Left forelimb (tissue), 1 donor: Measurements from ENCODE around the gene KIF1A.
A peak's percentile ranks its signal among the peaks of the same experiment; 100 is the strongest.

Source experiments
- DNase-seq: peaks from one replicate; pipeline ENCODE4 v3.0.0-alpha.2; 2018; ENCODE audit warnings: low spot score

The KIF1A gene

DNA sequence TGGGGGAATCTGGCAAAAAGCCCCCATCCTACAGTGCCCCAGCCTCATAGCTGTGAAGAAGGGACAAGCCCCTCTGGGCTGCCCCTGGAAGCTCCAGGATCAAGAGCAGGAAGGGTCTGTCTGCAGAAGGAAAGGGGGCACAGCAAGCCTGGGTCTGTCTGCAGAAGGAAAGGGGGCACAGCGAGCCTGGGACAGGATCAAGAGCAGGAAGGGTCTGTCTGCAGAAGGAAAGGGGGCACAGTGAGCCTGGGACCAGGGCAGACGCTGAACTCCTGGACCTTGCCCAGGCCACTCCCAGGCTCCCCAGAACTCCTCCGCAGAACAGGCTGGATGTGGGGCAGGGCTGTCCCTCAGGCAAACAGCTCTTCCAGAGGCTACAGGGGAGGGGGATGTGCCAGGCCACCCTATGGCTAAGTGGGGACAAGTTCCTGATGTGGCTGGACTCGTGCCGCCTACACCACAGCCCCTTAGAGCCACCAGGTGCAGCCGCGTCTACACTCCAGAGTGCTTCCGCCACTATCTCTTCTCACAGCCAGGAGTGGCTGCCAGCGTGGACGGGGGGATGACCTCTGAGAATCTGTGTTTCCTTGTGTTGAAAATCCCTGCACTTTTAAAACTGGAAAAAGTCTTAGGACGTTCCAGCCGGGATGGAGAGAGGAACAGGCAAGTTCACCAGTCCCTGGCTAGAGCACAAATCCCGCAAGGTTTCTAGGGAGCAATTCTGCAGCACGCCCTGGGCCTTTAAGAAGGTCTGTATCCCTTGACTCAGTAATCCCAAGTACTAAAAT, 20.8 kb downstream of the KIF1A start:
- DNase-seq, result peak; percentile 64

DNA sequence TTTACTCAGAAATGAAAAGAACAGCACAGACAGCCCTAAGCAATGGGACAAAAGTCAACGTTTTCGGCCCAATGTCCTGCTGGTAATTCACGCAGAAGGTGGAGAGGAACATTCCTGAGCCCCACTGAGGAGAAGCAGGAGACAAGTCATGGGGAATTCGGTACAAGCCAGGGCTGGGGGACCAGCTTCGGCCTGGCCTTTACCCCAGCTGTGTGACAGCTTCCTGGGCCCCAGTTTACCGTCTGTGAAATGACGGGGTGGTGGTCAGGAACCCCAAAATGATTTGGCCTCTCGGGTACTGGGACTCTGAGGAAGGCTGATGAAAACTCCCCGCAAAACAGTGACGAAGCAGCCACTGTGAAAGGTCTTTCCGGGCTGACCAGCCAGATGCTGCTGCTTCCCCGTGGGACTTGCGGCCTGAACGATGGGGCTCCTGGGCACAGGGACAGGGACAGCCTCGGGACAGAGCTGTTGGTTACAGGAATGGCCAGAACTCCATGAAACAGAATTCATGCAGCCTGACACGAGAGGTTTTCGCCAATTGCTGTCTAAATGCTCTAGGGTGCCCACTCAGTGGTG, 21.6 kb downstream of the KIF1A start:
- peak; percentile 18 for DNase-seq

DNA sequence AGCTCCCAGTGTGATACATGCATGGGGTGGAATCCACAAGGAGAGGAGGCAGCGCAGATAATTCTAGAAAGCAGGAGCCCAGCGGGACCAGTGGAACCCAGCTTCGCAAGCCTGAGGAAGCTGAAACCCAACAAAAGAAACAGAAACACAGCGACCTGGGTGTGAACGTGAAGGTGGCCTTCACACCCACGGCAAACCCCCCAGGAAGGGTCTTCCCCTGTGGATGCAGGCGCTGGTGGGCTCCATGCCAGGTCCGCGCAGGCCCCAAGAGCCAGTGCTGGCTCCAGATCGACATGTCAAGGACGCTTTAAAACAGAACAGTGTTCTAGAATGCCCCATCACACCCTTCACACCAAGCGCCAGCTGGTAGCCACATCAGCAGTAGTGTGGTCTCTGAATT, 22.1 kb downstream of the KIF1A start:
- peak; percentile 38 for DNase-seq

DNA sequence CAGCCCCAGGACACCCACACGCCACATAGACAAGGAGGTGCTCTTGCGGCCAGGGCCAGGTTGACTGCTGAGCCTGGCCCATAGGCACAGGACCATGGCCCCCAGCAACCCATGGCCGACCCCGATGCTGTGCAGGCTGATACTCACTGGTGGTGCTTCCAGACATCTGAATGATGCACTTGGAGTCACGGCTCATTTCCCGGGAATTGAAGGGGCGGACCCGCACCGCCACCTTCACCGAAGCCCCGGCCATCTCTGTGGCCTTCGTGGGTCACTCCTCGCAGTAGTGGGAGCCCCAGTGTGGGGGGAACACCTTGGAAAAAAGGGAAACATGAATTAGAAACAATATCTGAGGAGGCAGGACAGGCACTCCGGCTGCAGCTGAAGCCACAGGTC, 22.5 kb downstream of the KIF1A start:
- no peak for DNase-seq

DNA sequence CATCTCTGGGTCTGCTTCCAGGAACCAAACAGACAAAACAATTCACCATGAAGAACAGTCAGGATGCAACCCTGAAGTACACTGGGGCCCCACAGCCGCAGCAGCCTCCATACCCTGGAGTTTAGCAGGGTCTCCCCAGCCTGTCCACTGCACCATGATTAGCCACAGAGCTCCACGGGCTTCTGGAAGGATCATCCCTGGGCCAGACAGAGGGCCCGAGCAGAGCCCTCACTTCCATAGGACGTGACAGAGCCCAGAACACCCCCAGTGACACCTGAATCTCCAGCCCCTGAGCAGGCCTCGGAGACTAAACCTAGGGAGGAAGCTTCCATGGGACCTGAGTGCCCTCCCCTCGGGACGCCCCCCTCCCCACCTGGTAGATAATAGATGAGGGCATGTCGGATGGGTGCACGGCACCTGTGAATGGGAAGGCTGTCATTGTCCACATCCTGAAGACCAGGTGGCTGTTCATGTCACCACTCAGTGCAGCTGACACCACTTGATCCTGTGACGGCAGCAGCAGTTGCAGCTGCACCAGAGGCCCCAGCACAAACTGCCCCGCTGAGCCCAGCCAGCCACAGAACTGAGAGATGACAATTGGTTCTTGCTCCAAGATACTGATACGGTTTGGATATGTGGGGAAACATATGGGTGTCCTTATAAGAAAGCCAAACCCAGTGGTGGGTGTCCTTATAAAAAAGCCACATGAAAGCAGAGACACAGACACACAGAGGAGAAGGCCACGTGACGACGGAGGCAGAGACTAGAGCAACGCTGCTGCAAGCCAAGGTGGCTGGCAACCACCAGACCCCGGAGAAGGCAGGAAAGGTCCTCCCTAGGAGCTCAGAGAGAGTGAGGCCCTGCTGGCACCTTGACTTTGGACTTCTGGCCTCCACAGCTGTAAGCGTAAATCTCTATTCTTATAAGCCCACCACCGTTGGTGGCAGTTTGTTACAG, 23.2 kb downstream of the KIF1A start:
- peak; percentile 45 for DNase-seq

DNA sequence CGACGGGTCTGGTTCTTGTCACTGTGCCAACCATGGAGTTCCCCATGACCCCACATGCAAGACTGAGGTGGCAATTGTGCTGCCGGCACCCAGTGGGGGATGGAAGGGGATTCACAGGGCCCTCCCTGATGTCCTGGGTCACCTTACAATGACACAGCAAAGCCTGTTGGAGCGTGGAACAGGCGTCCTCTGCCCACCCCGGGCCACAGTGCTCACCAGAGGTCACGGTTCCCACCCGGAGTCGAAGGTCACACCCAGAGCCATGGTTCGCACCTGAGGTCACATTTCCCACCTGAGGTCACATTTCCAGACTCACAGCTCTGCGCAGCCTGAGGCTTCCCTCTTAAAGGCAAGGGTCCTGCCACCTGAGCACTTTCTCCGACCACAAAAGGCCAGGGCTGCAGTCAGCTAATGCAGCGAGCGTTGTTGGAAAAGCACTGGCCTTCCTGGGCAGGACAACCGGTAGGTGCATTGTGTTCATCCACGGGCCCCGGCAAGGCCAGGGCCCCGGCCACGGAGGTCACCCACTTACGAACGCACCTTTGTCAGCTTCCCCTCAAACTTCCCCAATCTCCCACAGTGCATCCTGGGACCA, 24.0 kb downstream of the KIF1A start:
- DNase-seq, result no peak

DNA sequence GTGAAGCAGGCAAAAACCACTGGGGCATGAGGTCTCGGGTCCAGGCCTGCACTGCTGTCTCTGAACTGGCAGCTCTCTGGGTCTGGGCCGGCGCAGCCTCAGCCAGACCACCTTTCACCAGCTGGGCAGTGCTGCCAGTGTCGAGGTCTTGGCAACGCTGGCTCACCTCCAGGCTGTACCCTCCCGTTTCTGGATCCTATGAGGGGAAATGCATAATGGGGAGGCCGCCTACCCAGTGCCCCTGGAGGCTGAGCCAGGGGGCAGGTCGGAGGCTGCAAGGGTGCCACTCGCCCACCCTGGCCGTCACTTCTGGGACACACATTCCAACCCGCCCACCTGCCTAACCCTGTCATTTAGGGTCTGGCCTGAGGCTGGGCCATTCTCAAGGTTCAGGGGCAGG, 24.6 kb downstream of the KIF1A start:
- DNase-seq, result no peak

DNA sequence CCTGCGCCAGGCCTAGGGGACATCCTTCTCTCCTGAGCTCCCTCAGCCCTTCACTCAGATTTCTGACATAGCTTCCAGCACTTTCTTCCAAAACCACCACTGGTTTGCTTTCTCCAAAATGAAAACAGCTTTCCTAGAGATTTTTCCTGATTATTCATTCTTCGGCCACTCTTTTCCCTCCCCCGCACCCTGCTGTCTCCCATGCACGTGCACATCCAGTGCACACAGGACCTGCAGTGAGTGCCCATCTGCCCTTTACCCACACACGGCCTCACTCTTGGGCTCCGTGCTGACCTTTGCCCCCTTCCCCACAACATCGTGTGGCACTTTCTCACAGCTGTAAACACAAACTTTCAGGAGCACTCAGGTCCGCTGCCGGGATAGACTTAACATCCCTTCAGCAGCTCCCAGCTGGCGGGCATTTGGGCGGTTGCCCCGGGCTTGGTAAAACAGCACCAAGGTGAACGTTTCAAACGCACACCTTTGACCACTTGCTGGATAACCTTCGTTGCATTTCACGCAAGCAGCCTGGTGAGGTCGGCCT, 25.8 kb downstream of the KIF1A start:
- DNase-seq, result no peak

DNA sequence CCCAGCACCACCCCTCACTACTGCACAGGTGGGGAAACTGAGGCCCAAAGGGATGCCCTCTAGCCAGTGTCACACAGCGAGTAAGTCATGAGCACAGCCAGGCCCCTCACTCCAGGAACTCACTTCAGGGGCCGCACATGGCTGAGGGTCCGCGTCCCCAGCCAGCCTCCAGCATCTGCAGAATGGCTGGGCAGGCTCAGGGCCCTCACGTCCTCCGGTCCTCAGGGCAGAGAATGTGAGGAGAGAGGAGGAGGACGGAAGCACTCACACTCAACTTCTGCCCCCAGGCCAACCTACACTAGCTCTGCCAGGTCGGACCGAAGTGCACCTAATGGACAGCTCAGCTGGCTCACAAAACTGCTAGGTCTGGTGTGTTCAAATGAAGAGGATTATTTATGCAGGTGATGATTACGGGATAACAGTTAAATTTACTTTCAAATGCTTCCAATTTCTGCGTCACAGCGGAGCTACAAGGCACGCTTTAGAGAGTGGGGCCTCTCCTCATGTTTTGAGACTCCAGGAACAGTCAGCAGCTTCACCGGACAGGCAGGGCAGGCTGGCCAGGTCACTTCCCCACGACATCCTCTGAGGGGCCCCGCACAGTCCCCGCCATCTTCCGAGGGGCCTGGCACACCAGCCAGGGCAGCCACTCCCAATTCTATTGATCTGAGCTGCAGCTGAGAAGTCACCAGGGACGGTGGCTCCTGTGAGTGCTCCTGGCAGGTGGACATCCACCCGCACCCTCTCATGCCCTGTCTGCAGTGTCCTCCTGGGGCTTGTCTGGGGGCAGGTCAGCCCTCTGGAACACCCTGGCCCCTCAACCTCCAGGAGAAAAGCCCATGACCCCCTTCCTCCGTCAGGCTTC, 26.5 kb downstream of the KIF1A start:
- DNase-seq, result no peak

DNA sequence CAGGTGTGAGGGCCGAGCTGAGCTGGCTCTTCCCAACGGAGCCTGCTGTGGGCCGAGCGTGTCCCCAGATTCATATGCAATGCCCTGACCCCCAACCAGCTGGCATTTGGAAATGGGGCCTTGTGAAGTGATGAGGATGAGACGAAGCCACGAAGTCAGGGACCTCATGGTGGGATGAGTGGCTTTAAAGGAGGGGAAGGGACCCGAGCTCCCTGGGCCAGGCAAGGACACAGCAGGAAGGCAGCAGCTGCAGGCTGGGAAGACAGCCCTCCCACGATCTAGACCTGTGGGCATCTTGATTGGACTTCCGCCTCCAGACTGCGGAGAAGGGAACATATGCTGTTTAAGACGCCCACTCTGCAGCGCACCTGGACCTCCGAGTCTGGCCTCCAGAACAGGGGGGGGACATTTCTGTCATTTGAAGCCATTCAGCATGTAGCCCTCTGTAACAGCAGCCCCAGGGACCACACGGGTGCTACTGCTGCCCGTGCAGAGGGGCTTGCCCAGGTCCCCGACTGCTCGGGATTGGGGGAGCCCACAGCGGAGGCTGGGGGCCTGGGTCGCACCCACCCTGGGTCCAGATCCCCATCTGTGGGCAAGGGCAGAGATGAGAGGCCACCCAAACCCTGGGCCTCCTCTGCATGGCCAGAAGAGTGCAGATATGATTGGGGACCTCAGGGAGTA, 27.2 kb downstream of the KIF1A start:
- DNase-seq, result no peak

DNA sequence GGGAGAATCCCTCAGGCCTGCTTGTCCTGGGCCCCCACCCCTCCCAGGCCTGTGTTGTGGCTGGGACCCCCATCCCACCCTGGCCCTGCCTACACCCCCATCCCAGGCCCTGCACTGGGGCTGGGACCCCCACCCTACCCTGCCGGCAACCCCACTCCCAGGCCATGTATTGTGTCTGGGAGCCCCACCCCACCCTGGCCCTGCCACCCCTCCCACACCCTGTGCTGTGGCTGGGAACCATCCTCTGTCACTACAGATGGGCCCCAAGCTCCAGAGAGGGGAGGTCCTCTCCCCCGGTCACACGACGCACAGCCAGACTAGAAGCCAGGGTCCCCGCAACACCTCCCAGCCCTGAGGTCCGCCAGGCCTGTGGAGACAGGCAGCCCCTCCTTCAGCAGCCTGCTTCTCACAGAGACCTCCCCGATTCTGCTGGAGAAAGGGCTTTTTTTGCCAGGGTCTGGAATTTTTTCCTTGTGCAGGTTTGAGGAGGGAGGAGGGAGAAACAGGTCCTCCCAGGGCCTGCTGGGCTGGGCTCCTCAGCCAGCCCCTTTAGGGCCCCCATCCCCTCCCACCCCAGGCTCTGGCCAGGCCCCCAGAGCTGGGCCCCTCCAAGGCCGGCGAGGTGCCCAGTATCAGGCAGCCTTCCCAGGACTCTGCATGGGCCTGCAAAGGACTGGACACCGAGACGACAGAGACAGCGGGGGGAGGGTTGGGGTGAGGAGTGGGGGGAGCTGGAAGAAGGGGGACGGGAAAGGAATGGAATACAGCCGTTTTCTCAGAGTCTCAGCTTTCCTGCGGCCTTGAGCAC, 28.0 kb downstream of the KIF1A start:
- peak; percentile 92 for DNase-seq

DNA sequence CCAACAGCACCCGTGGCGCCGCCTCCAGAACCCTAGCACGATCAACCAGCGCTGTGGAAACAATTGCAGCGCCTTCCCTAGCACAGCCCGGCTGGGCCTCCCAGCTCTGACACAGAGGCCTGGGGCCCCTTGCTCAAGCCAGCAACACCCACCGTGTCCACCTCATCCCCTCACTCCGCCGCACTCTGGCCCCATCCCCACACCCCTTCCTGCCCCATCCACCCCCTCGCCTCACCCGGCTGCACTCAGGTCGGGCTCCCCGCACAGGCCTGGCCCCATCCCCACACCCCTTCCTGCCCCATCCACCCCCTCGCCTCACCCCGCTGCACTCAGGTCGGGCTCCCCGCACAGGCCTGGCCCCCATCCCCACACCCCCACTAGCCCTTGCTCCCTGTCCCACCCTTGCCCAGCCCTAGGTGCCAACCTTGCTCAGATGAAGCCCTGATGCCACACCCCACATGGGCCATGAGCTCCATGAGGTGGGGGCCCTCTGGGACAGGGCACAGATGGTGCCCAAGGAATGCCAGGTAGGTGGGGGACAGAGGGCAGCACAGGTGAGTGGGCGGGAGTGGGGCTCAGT, 28.7 kb downstream of the KIF1A start:
- DNase-seq, result no peak

DNA sequence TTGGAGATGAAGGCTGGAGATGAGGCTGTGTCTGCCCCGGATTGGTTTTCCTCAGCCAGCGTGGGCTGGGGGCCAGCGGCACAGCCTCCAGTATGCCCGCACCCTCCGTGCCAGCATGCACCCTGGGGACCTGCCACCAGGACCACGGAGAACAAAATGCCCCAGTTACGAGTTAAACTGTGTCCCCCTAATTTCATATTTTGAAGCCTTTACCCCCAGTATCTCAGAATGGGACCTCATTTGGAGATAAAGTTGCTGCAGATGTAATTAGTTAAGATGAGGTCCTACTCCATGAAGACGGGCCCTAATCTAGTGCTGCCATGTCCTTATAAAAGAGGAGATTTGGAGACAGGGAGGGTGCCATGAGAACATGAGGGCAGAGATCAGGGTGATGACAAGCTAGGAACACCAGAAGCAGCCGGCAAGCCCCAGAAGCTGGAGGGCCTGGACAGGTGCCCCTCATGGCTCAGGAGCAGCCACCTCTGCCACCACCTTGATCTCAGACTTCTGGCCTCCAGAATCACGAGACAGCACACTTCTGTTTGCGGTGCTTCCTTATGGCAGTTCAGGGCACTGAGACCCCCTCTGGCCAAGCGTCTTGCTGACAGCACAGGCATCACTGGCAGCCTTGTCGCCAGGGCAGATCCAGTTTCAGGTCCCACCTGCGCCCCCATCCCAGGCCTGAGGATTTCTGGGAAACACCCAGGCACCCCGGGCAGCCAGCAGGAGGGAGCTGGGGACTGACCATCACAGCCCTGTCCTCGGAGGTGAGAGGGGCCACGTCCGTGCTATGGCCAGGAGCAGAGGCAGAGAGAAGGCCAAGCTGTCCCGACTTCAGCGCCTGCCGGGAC, 29.4 kb downstream of the KIF1A start:
- DNase-seq, result no peak

DNA sequence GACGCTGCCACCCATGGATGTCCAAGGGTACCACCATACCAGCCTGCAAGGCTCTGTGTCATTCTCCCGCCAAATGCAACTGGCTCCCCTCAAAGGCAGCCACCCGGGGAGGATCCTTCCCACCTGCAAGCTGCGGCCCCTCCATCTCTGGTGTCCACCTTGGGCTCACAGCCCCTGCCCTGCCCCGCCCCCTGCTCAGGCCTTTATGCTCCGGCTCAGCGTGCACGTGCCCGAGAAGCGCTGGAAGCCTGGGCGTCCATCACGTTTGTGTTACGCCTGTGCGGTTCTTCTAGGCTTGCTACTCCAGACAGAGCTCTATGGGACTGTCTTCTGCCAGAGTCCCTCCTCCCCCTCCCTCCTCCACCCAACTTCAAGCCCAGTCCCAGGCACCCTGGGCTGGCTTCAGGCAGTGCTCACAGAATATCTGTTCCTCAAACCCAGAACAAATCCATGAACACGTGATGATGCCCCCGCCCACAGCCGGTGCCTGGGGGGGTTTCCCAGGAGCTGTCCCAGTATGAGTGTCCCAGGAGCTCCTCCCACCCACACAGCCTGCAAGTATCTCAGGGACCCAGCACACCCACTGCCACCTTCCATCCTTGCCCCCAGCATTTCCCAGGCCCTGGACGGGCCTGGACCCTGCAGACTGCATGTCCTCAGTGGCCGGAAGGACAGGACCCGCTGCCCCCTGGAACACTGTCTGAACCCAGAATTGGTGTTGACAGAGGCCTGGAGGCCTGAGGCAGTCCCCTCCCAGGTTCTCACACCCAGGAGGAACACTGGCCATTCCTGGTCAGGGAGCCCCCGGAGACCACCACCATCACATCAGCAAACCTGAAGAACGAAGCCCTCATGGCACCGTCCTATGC, 30.3 kb downstream of the KIF1A start:
- no peak for DNase-seq

DNA sequence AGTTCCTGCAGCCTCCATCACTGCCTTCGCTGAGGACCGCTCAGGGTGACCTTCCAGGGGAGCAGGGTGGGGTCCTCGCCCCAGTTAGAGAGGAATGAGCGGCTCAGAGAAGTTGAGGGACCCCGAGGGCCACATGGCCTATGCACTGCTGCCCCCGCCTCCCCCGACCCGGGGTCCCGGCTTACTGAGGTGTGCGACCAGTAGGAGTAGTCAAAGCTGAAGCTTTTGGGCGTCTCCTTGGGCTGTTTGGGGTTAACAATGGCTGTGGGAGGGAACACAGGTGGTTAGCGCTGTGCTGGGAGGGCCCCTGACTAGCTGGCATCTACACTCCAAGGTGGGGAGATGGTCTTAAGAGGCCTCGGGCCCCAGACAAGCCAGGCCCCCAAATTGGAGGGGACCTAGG, 31.0 kb downstream of the KIF1A start:
- DNase-seq, result no peak

DNA sequence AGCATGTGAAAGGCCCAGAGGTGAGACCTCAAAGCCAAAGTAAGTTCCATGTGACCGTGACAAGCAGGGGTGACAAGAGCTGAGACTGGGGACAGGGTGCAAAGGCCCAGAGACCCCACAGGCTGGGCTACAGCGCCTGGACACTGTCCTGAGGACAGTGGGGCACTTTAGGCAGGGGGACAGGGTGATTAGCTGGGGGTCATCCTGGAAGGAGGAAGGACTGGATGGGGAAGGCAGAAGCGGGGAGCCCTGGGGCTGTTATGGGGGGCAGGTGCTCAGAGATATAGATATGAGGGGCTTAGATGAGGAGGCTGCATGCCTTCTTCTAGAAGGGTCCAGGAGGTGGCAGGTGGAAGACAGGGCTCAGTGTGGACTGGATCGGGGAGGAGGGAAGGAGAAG, 31.5 kb downstream of the KIF1A start:
- DNase-seq, result no peak
